ENCODE results near the gene KCNQ1. TPM values are rescaled to one million over a fixed set of nuclear protein-coding genes. Genes with fewer than 3 reads are reported as not detected.

Gene KCNQ1
- polyA plus RNA-seq, 1 of the 3 experiments (the other 2 are of a cell fraction), result 0.05 TPM

- TF ChIP-seq FOSL2 (IDR thresholded peaks at IDR 0.05; ENCODE audit: borderline replicate concordance, low read depth) (no peak), USF2 (IDR thresholded peaks at IDR 0.05; ENCODE audit: borderline replicate concordance, low read depth, low read length) (no peak), RFX5 (IDR thresholded peaks at IDR 0.05; ENCODE audit: low read length) (no peak)
These were observed 298.0 kb downstream of the KCNQ1 start (continued) for GRCh38 chr11:2742611-2743426.

- Histone ChIP-seq H2AFZ (ENCODE audit: low read depth) (no peak overlapping the region), H3K4me1 (ENCODE audit: control insufficient read depth in 1 of 2, insufficient read depth in 2 of 2, low read depth in 1 of 2, low read length in 1 of 2) (peaks cover 0 to 37% of the 10 kb centered on the region in 2 experiments; a peak in 1 of 4 replicates), H3K36me3 (replicated peaks in 1 of 2; ENCODE audit: control insufficient read depth in 1 of 2, insufficient read depth in 2 of 2, low read length in 1 of 2) (no peaks in the 10 kb centered on the region), H3K4me2 (no peak overlapping the region), H3K79me2 (ENCODE audit: insufficient read depth) (no peaks in the 10 kb centered on the region), H3K9me3 (no peaks in the 10 kb centered on the region), H3F3A (replicated peaks; ENCODE audit: insufficient read depth) (no peaks in the 10 kb centered on the region), H3K9me2 (no peaks in the 10 kb centered on the region), H4K20me1 (ENCODE audit: insufficient read depth) (no peaks in the 10 kb centered on the region), H3K4me3 (ENCODE audit: low read depth in 2 of 2, low read length in 1 of 2) (no peak overlapping the region), H3K27ac (ENCODE audit: low read depth in 2 of 2, low read length in 1 of 2) (no peak overlapping the region), H3K9ac (no peak overlapping the region), H3K27me3 (ENCODE audit: insufficient read depth) (no peaks in the 10 kb centered on the region)
- DNase-seq, result no peak
- TF ChIP-seq GABPA (IDR thresholded peaks at IDR 0.05; ENCODE audit: low read depth) (no peak), POLR2AphosphoS5 (IDR thresholded peaks at IDR 0.05; ENCODE audit: low read depth, low read length) (no peak), CHD2 (IDR thresholded peaks at IDR 0.05; ENCODE audit: low read length, partially characterized antibody) (no peak), FOXJ3 (CRISPR knock-in tag; IDR thresholded peaks at IDR 0.05) (no peak), GATA2 (CRISPR knock-in tag; IDR thresholded peaks at IDR 0.05) (no peak), MXI1 (IDR thresholded peaks at IDR 0.05; ENCODE audit: low read depth, low read length) (no peak), USF2 (IDR thresholded peaks at IDR 0.05; ENCODE audit: borderline replicate concordance, low read depth, low read length) (no peak), RXRA (IDR thresholded peaks at IDR 0.05; ENCODE audit: borderline replicate concordance, low read depth) (no peak), TEAD4 (IDR thresholded peaks at IDR 0.05; ENCODE audit: borderline replicate concordance, insufficient read depth) (no peak), RFX5 (IDR thresholded peaks at IDR 0.05; ENCODE audit: low read length) (no peak), CTCF (IDR thresholded peaks at IDR 0.05) (no peak), SIN3A (IDR thresholded peaks at IDR 0.05; ENCODE audit: borderline replicate concordance, low read depth, low read length) (no peak), YY1 (IDR thresholded peaks at IDR 0.05; ENCODE audit: low read depth) (no peak), MAX (IDR thresholded peaks at IDR 0.05; ENCODE audit: low read depth) (no peak), RCOR1 (IDR thresholded peaks at IDR 0.05; ENCODE audit: low read length) (no peak)
- CTCF ChIA-PET, result interaction anchor here (0.6 to 1.5 kb wide), 2 partner anchors 143 to 210 kb away, joined by 3 read pairs; no protein-coding TSS in a partner anchor
- WGBS (ENCODE audit: low lambda C conversion rate), result 63% methylated on average over 19 of the region's 21 CpGs
- POLR2A ChIA-PET, result no interaction called here
These were observed 298.8 kb downstream of the KCNQ1 start for GRCh38 chr11:2743427-2744110.

Data from SK-N-SH (cell line).